CD4-positive, alpha-beta T cell treated with Interleukin-17A for 4 hours (primary cell): ENCODE measurements around the gene FOXA1.

ENCODE experiments used
- DNase-seq: peaks from one replicate; pipeline ENCODE4 v3.0.0-alpha.2; 2020; ENCODE audit warnings: mixed read lengths

The FOXA1 gene

GRCh38 chr14:37551119-37551518 is 43.9 kb downstream of the FOXA1 start:
- DNase-seq: no peak

DNA sequence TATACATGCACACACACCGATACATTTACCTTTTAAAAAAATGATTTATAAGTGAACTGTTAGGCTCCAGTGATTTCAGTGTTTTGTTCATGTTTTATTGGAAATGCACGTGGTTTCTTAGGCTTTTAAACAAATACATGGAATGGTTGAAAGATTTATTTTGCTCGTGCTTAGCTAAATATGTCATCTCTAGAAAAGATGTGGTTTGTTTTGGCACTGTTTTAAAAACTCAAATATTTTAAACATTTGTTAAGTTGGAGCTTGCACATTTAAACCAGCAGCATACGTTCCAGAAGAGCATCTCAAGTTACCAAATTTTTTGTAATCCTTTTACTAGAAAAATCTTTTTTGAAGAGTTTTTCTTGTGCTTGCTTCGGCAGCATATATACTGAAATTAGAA is 44.5 kb downstream of the FOXA1 start:
- no peak for DNase-seq

- no peak for DNase-seq
These were observed 48.2 kb downstream of the FOXA1 start for GRCh38 chr14:37546621-37547447.

DNA sequence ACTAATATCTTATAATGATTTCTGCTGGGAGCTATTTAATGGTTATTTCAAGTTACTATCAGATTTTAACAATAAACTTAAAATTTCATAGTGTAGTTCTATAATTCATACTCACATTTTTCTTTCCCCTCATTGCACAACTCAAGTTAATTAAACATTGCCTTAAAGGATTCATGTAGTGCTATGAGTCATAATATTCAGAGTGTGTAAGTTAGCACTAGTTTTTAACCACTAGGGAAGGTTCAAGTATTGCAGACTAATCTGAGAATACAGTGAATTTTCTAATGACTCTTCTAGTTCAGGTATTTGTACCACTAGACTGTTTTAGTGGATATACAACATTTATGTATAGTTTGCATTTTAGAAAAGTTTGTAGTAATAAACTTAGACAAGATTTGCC is 49.9 kb downstream of the FOXA1 start:
- no peak for DNase-seq

GRCh38 chr14:37544407-37544806 is 50.6 kb downstream of the FOXA1 start:
- DNase-seq: no peak

DNA sequence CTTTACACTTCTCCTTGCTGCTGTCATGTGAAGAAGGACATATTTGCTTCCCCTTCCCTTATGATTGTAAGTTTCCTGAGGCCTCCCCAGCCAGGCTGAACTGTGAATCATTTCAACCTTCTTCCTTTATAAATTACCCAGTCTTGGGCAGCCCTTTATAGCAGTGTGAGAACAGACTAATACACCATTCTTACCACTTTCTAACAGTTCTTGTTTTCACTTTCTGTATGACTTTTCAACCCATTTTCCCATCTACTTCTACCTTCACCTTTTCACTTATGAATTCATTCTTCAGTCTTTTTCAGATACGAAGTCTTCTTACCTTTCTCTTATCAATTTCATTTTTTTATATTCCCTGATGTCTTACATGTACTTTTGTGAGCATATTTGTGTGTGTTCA is 55.1 kb downstream of the FOXA1 start:
- no peak for DNase-seq
